Uterus (tissue), 4 donors: ENCODE results near the gene HCN1. TPM values are rescaled to one million over a fixed set of nuclear protein-coding genes. Genes with fewer than 3 reads are reported as not detected.

Experiments
- DNase-seq, 2 donors: peaks; one replicate each; pipeline ENCODE4 v3.0.0-alpha.2; 2019 to 2020
- H3K27ac ChIP-seq, 2 donors: fragments of 200-600 bp; sonication (generic); 1 replicate in 1 of 2; 2 replicates in 1 of 2; pipeline ENCODE4 v1.5.1; 2016 to 2018
- H3K27me3 ChIP-seq, 2 donors: fragments of 200-600 bp; sonication (generic); one replicate each; pipeline ENCODE4 v1.5.1; 2018 to 2019; ENCODE audit warnings: control low read depth in 1 of 2
- H3K36me3 ChIP-seq, 2 donors: fragments of 200-600 bp; sonication (generic); one replicate each; pipeline ENCODE4 v1.5.1; 2019; ENCODE audit warnings: control low read depth in 1 of 2
- H3K4me1 ChIP-seq, 2 donors: fragments of 200-600 bp; sonication (generic); one replicate each; pipeline ENCODE4 v1.5.1; 2018 to 2019; ENCODE audit warnings: control low read depth in 1 of 2
- H3K4me3 ChIP-seq, 2 donors: fragments of 200-600 bp; sonication (generic); 1 replicate in 1 of 2; 2 replicates in 1 of 2; pipeline ENCODE4 v1.5.1; 2018 to 2019; ENCODE audit warnings: mild to moderate bottlenecking in 1 of 2
- H3K9me3 ChIP-seq, 2 donors: fragments of 200-600 bp; sonication (generic); one replicate each; pipeline ENCODE4 v1.5.1; 2019; ENCODE audit warnings: control low read depth in 1 of 2
- CTCF ChIP-seq, 4 experiments: fragments of 200-600 bp in 2 of 4; fragments of 450-650 bp in 2 of 4; sonication (generic) in 2 of 4; IDR thresholded peaks; one replicate each; pipeline ENCODE4 v1.5.1; 2016 to 2019; ENCODE audit warnings: antibody characterized with exemption in 4 of 4, mild to moderate bottlenecking in 2 of 4, moderate library complexity in 1 of 4
- POLR2A ChIP-seq, 2 donors: fragments of 450-650 bp; IDR thresholded peaks; one replicate each; pipeline ENCODE4 v1.6.1; 2016; ENCODE audit warnings: antibody characterized with exemption in 2 of 2, mild to moderate bottlenecking in 1 of 2, moderate library complexity in 1 of 2
- intact Hi-C: fragments of 100-400 bp; cut with DNase I; formaldehyde crosslinking; loops from one replicate; pipeline ENCODE4 v1.15.1; 2023; ENCODE audit warnings: low total_unique reads
- total RNA-seq, 4 donors: library from RNA; depleted of rRNA in 3 of 4; stranded (reverse); fragments of >200 nt in 3 of 4; gene quantifications; one replicate each; pipeline versions ENCODE4 v1.1.0 to v1.2.4, GENCODE V29; 2014 to 2023
- donor health status: DM: yes; HTN: yes; CAD: no.

The HCN1 gene
- total RNA-seq, 4 donors from 2014 or later = 0.07 TPM; not detected in 3

DNA sequence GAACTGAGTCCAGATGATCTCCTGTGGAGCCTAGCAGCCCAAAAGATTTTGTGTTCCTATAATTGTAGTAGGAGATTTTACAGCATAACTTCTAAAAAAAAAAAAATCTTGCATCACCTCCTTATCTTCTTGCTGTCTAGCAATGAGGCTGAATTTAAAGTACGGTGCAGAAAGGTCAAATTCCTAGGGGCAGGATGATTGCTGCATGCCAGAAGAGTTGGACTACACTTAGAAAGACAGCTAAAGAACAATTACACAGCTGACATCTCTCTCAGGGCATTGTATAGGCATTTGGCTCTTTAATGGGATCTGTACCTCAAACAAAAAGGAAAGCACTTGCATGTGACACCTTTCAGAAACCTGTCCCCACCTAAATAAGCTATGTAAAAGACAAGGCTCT lies 443.2 kb downstream of the HCN1 start:
- intact Hi-C loops = no loop called here
- DNase-seq = no peak
- Histone ChIP-seq H3K27ac (no peak overlapping the region), H3K4me3 (no peak overlapping the region), H3K36me3 (no peaks in the 10 kb centered on the region), H3K4me1 (no peaks in the 10 kb centered on the region), H3K27me3 (no peaks in the 10 kb centered on the region), H3K9me3 (no peaks in the 10 kb centered on the region)
- no peak for TF ChIP-seq POLR2A (IDR thresholded peaks at IDR 0.05)
- no peak for TF ChIP-seq CTCF (IDR thresholded peaks at IDR 0.05)

GRCh38 chr5:45252541-45252940 lies 443.6 kb downstream of the HCN1 start:
- Histone ChIP-seq H3K36me3 (no peaks in the 10 kb centered on the region), H3K27me3 (no peaks in the 10 kb centered on the region), H3K9me3 (no peaks in the 10 kb centered on the region), H3K27ac (no peak overlapping the region), H3K4me3 (no peak overlapping the region), H3K4me1 (no peaks in the 10 kb centered on the region)
- intact Hi-C loops = no loop called here
- DNase-seq = no peak
- TF ChIP-seq POLR2A (IDR thresholded peaks at IDR 0.05) (no peak), CTCF (IDR thresholded peaks at IDR 0.05) (no peak)

- H3K4me3 ChIP-seq = no peak overlapping the region
- H3K36me3 ChIP-seq = no peaks in the 10 kb centered on the region
- H3K9me3 ChIP-seq = no peaks in the 10 kb centered on the region
- H3K27me3 ChIP-seq = no peaks in the 10 kb centered on the region
- H3K4me1 ChIP-seq = no peaks in the 10 kb centered on the region
- no peak overlapping the region for H3K27ac ChIP-seq
- intact Hi-C loops = no loop called here
- TF ChIP-seq CTCF (IDR thresholded peaks at IDR 0.05) (no peak), POLR2A (IDR thresholded peaks at IDR 0.05) (no peak)
- no peak for DNase-seq
Measured at GRCh38 chr5:45225571-45226031, 470.6 kb downstream of the HCN1 start.

DNA sequence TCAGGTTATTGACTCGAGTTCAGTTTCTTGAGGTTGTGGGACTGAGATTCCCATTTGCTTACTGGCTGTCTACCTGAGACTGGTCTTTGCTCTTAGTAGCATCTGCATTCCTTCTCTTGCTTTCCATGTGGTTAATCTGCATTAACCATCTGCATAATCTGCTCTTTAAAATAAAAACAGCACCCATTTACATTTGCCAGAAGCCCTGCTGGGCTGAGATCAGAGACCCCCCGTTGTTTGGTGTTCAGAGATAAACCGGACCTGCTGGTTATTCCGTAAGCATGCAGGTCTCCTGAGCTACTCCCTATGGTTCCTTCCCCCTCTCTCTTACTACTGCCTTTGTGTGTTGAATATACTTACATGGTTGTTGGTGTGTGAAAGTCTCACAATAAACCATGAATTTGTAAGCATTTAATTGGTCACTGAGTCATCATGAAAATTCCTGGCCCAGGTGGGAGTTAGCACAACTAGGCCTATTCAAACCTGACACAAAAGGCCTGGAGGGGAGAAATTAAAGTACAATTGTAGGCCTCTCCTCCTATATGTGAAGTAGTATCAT lies 490.7 kb downstream of the HCN1 start:
- no peak for TF ChIP-seq CTCF (IDR thresholded peaks at IDR 0.05)
- Histone ChIP-seq H3K36me3 (no peaks in the 10 kb centered on the region), H3K9me3 (no peaks in the 10 kb centered on the region), H3K27me3 (no peaks in the 10 kb centered on the region), H3K4me3 (no peak overlapping the region), H3K4me1 (no peaks in the 10 kb centered on the region), H3K27ac (no peak overlapping the region)
- DNase-seq = no peak
- intact Hi-C loops = no loop called here
